Activated naive CD4-positive, alpha-beta T cell treated with anti-CD3 and anti-CD28 coated beads, Interleukin-2, amount 10 ng/mL, durations not matched to agents 5 hours and 36 hours (primary cell): Measurements from ENCODE around the gene TM2D3. TPM values are rescaled to one million over a fixed set of nuclear protein-coding genes. Genes with fewer than 3 reads are reported as not detected.

ENCODE experiments used
- total RNA-seq, 2 experiments: library from RNA; stranded (reverse); gene quantifications; one replicate each; pipeline ENCODE4 v1.2.3, GENCODE V29; 2021

TM2D3 gene, protein sequence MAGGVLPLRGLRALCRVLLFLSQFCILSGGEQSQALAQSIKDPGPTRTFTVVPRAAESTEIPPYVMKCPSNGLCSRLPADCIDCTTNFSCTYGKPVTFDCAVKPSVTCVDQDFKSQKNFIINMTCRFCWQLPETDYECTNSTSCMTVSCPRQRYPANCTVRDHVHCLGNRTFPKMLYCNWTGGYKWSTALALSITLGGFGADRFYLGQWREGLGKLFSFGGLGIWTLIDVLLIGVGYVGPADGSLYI
- total RNA-seq, result 10 to 100 TPM; 37.7 to 39.5 TPM

DNA sequence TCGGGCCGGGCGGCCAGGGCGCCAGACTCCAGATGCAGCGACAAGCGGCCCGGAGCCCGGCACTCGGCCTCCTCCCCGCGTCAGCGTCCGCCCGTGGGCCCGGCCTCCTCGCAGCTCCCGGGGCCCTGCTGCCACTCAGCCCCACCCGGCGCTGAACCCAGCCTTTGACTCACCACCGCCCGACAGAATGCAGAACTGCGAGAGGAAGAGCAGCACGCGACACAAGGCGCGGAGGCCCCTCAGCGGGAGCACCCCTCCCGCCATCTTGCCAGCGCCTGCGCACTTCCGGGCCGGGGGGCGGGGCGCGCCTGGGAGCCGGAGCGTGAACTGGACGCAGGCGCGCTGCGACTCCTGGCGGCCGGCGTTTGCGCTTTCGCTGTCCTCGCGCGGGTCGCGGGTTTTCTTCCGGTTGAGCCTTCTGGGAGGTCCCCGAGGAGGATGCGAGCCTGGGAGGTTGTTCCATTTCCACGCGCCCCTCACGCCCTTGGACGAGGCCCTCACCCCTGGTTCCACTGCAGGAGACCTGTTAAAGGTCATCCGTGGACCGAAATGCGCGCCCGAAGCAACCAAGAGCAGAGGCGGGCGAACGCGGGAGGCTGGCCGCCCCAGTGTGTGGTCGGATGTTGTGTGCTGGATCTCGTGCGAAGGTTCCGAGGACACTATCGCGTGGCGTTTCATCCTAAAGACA, at the start of gene TM2D3:
Gene TM2D3 (minus strand): TSS at position 284 of the 688 bp plus-strand sequence. CDS start 20 bp downstream, at position 264.

Other genes with a start within 250 kb of the TM2D3 start
- 1 to 10 TPM; 1.3 to 2.3 TPM for gene PCSK6, start 162.7 kb downstream of the TM2D3 start, total RNA-seq
- gene TARS3, start 72.1 kb upstream of the TM2D3 start, total RNA-seq, result 10 to 100 TPM; 13.5 to 14.9 TPM
- gene OR4F6, start 151.1 kb upstream of the TM2D3 start, total RNA-seq, result not detected
- gene OR4F15, start 159.8 kb upstream of the TM2D3 start, total RNA-seq, result not detected